Stomach smooth muscle (tissue), 2 donors: ENCODE measurements around the gene TUBA3C.

Experiments
- H3K27ac ChIP-seq: one replicate; pipeline ENCODE4 v1.7.0; 2013; ENCODE audit warnings: mild to moderate bottlenecking, low read length, inconsistent platforms
- H3K27me3 ChIP-seq, 2 donors: one replicate each; pipeline ENCODE4 v1.7.0; 2013; ENCODE audit warnings: low read length in 2 of 2; ENCODE audit not compliant: insufficient read depth in 2 of 2, control insufficient read depth in 1 of 2
- H3K36me3 ChIP-seq, 2 donors: one replicate each; pipeline ENCODE4 v1.7.0; 2013; ENCODE audit warnings: low read length in 2 of 2; ENCODE audit not compliant: control insufficient read depth in 2 of 2, insufficient read depth in 2 of 2
- H3K4me1 ChIP-seq: one replicate; pipeline ENCODE4 v1.7.0; 2013; ENCODE audit warnings: low read length; ENCODE audit not compliant: control insufficient read depth, insufficient read depth
- H3K4me3 ChIP-seq, 2 donors: one replicate each; pipeline ENCODE4 v1.7.0; 2013; ENCODE audit warnings: low read length in 2 of 2
- H3K9ac ChIP-seq, 2 donors: one replicate each; pipeline ENCODE4 v1.7.0; 2013; ENCODE audit warnings: low read length in 2 of 2, mild to moderate bottlenecking in 1 of 2
- H3K9me3 ChIP-seq, 2 donors: one replicate each; pipeline ENCODE4 v1.7.0; 2013; ENCODE audit warnings: low read length in 2 of 2; ENCODE audit not compliant: control insufficient read depth in 2 of 2
- donor health status: healthy.
- donor health status: Pancreatic carcinoma.

Gene TUBA3C

DNA sequence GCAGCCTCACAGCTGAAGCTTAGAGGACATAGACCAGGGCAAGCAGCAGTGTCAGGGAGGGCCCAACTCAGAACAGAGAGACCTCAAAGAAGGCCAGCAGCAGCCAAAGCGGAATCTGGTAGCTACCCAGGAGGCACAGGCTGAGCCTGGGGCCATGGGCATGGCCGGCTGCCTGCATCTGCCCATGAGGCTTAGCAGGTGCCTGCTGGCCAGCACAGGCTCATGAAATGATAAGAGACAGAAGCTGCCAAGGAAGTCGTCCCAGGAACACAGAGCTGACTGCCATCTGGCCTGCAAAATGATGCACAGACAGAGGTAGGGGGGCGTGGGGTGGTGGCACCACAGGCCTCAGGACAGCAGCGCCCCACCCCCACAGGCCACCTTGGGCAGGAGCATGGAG lies 29.2 kb downstream of the TUBA3C start:
- no peak overlapping the region for H3K27ac ChIP-seq
- H3K9ac ChIP-seq: no peak overlapping the region
- no peaks in the 10 kb centered on the region for H3K27me3 ChIP-seq
- no peaks in the 10 kb centered on the region for H3K4me1 ChIP-seq
- H3K9me3 ChIP-seq: peaks cover 0 to 2% of the 10 kb centered on the region in 2 donors
- H3K36me3 ChIP-seq: no peaks in the 10 kb centered on the region
- H3K4me3 ChIP-seq: no peak overlapping the region

- no peaks in the 10 kb centered on the region for H3K36me3 ChIP-seq
- no peaks in the 10 kb centered on the region for H3K4me1 ChIP-seq
- no peak overlapping the region for H3K9ac ChIP-seq
- no peak overlapping the region for H3K27ac ChIP-seq
- H3K4me3 ChIP-seq: no peak overlapping the region
- H3K27me3 ChIP-seq: no peaks in the 10 kb centered on the region
- H3K9me3 ChIP-seq: peaks cover 0 to 2% of the 10 kb centered on the region in 2 donors
Observed at GRCh38 chr13:19151581-19152263, 29.9 kb downstream of the TUBA3C start.

DNA sequence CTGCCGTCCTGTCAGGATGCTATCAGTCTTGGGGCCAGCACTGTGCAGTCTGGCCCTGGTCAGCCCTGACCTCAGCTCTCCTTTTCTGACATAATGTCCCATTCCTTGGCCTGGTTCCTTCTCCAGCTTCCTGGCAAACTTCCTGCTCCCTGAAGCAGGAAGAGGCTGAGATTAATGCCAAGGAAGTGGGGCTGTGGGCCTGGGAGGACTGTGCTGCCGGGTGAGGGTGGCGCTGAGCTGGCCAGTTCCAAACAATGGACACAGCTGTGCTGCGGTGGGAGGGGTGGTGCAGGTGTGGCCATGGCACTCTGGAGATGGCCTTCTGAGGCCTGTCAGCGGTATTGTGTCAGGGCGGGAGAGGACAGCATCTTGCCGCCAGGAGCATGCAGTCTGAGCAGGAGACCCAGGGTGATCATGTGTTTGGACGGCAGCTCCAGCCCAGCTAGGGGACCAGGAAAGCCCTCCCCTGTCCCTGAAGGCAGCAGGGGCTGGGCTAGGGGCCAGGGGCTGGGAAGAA lies 30.9 kb downstream of the TUBA3C start:
- Histone ChIP-seq H3K27ac (no peak overlapping the region), H3K4me3 (no peak overlapping the region), H3K9me3 (peaks cover 0 to 2% of the 10 kb centered on the region in 2 donors), H3K9ac (no peak overlapping the region), H3K4me1 (no peaks in the 10 kb centered on the region), H3K36me3 (no peaks in the 10 kb centered on the region), H3K27me3 (no peaks in the 10 kb centered on the region)

DNA sequence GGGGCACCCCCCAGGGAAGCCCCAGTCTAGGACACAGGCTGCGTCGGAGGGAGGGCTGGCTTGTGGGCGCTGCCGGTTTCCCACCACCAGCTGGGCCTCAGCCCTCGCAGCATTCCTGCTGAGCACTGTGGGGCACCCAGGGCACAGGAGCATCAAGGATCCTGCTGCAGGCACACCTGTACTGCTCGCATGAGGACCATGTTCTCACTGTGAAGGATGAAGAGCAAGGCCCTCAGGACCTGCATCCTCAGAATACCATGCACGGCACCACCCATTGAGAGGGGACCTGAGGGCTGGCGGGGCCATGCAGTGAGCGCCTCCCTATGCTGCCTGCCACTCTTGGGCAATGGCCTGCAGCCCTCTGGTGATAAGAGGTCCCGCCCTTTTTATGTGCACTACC lies 31.4 kb downstream of the TUBA3C start:
- Histone ChIP-seq H3K9me3 (peaks cover 0 to 2% of the 10 kb centered on the region in 2 donors), H3K4me1 (no peaks in the 10 kb centered on the region), H3K36me3 (no peaks in the 10 kb centered on the region), H3K27ac (no peak overlapping the region), H3K4me3 (no peak overlapping the region), H3K9ac (no peak overlapping the region), H3K27me3 (no peaks in the 10 kb centered on the region)

- Histone ChIP-seq H3K27me3 (no peaks in the 10 kb centered on the region), H3K36me3 (no peaks in the 10 kb centered on the region), H3K9me3 (peaks cover 0 to 2% of the 10 kb centered on the region in 2 donors), H3K27ac (no peak overlapping the region), H3K9ac (no peak overlapping the region), H3K4me1 (no peaks in the 10 kb centered on the region), H3K4me3 (no peak overlapping the region)
Observed at GRCh38 chr13:19148561-19148960, 33.1 kb downstream of the TUBA3C start.
